A673 (cell line): ENCODE results near the gene TMC1.

ENCODE experiments used
- EZH2 ChIP-seq: fragments of 200-600 bp; sonication (generic); IDR thresholded peaks from 2 replicates; pipeline ENCODE4 v1.6.1; 2017; ENCODE audit warnings: borderline replicate concordance, low read depth, mild to moderate bottlenecking, mixed read lengths, antibody characterized with exemption, low read length; ENCODE audit not compliant: poor library complexity, severe bottlenecking
- TF ChIP-seq, protein P1 (sequence below): fragments of 300-800, 200-600 bp; sonication (generic); conservative IDR thresholded peaks from 2 replicates; pipeline ENCODE4 v1.5.1; 2017; ENCODE audit warnings: low read depth, mild to moderate bottlenecking, antibody characterized with exemption, low read length, moderate library complexity, mixed read lengths

DNA sequence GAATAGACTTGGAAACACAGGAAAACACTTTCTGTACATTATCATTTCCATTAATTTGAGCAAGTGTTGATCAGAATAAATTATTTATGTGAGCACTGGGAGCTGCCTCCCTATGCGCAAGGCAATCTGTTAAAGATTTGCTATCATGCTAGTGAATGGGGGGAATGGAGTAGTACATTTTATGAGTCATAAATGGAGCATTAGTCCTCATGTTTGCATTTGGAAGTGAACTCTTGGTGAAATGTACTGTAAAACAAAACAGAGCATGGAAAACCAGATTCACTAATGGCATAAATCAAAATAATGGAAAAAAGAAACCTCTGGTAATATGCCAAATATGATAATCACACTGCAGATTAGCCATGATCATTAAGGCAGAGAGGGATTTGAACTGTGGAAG lies 40.5 kb upstream of the TMC1 start:
- TF ChIP-seq, protein P1, sequence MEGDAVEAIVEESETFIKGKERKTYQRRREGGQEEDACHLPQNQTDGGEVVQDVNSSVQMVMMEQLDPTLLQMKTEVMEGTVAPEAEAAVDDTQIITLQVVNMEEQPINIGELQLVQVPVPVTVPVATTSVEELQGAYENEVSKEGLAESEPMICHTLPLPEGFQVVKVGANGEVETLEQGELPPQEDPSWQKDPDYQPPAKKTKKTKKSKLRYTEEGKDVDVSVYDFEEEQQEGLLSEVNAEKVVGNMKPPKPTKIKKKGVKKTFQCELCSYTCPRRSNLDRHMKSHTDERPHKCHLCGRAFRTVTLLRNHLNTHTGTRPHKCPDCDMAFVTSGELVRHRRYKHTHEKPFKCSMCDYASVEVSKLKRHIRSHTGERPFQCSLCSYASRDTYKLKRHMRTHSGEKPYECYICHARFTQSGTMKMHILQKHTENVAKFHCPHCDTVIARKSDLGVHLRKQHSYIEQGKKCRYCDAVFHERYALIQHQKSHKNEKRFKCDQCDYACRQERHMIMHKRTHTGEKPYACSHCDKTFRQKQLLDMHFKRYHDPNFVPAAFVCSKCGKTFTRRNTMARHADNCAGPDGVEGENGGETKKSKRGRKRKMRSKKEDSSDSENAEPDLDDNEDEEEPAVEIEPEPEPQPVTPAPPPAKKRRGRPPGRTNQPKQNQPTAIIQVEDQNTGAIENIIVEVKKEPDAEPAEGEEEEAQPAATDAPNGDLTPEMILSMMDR: no peak
- TF ChIP-seq EZH2: no peak
